Pancreas (tissue), 10 donors: Measurements from ENCODE around the gene RNF224. TPM values are rescaled to one million over a fixed set of nuclear protein-coding genes. Genes with fewer than 3 reads are reported as not detected.
A peak's percentile ranks its signal among the peaks of the same experiment; 100 is the strongest.

Experiments used
- ATAC-seq, 4 donors: fragments of 200-7000 bp; cut with Tn5 transposase; one replicate each; pipeline versions ENCODE4 v1.8.0 to v1.9.1; 2020; ENCODE audit warnings: mild to moderate bottlenecking in 4 of 4, moderate library complexity in 4 of 4
- DNase-seq, 6 donors: peaks; one replicate each; pipeline ENCODE4 v3.0.0-alpha.2; 2020
- FAIRE-seq: peaks from 2 replicates; lab custom pipeline; 2012; peaks lifted over from hg19 to GRCh38; lab: Jason Lieb, UNC
- H3K27ac ChIP-seq, 4 donors: fragments of 200-600 bp; sonication (generic); 1 replicate in 3 of 4; 2 replicates in 1 of 4; pipeline versions ENCODE4 v1.5.0 to v1.8.0; 2020
- H3K27me3 ChIP-seq, 4 donors: fragments of 200-600 bp; one replicate each; pipeline ENCODE4 v1.8.0; 2021
- H3K36me3 ChIP-seq, 3 donors: fragments of 200-600 bp; sonication (generic) in 1 of 3; one replicate each; pipeline versions ENCODE4 v1.5.0 to v1.8.0; 2020 to 2021
- H3K4me1 ChIP-seq, 3 donors: fragments of 200-600 bp; one replicate each; pipeline ENCODE4 v1.8.0; 2021
- H3K4me3 ChIP-seq, 4 donors: fragments of 200-600 bp; sonication (generic) in 2 of 4; one replicate each; pipeline versions ENCODE4 v1.5.0 to v1.8.0; 2020 to 2021
- H3K9me3 ChIP-seq, 4 donors: fragments of 200-600 bp; one replicate each; pipeline ENCODE4 v1.8.0; 2021
- CTCF ChIP-seq, 4 donors: fragments of 200-600 bp; sonication (generic) in 3 of 4; IDR thresholded peaks; one replicate each; pipeline versions ENCODE4 v1.5.0 to v1.8.0; 2021; ENCODE audit warnings: antibody characterized with exemption in 4 of 4
- WGBS, 2 donors: extraction: QIAGEN DNeasy Blood & Tissue Kit; methylation state at CpG; one replicate each; pipeline ENCODE4 v1.1.7; 2013; 5-methylcytosine and 5-hydroxymethylcytosine counted together
- intact Hi-C, 3 donors: fragments of 100-400 bp; cut with DNase I; formaldehyde crosslinking; loops; one replicate each; pipeline versions ENCODE4 v1.11.1 to v1.14.2; 2022
- polyA plus RNA-seq, 2 donors: library from polyadenylated mRNA; stranded (reverse); fragments of 200-250 nt; gene quantifications; one replicate each; pipeline ENCODE4 v1.2.3, GENCODE V29; 2013
- total RNA-seq, 6 donors: library from RNA; stranded (reverse); fragmentation: NEBNext Ultra II Directional in 4 of 6; extraction: Animal tissue kit (Norgen Biotek cat#: 25700) in 4 of 6; gene quantifications; one replicate each; pipeline versions ENCODE4 v1.2.1 to v1.2.4, GENCODE V29; 2021 to 2023
- donor health status: healthy with polysubstance abuse.
- donor health status: DM: no; HTN: no; CAD: no; lungs with moderate emphysema.
- donor health status: DM: no; HTN: no; CAD: no.
- donor health status: control.
- donor health status: control.
- donor health status: Bipolar disorder and iron deficiency.
- donor health status: DM: yes; HTN: yes; CAD: no.
- donor health status: DM: no; HTN: no; CAD: no.
- donor health status: DM: no; HTN: no; CAD: no.
- donor health status: DM: yes; HTN: yes; CAD: no.

Gene RNF224
- total and polyA plus RNA-seq, 8 donors = 0.09 to 0.61 (median 0.61) TPM; not detected in 5

DNA sequence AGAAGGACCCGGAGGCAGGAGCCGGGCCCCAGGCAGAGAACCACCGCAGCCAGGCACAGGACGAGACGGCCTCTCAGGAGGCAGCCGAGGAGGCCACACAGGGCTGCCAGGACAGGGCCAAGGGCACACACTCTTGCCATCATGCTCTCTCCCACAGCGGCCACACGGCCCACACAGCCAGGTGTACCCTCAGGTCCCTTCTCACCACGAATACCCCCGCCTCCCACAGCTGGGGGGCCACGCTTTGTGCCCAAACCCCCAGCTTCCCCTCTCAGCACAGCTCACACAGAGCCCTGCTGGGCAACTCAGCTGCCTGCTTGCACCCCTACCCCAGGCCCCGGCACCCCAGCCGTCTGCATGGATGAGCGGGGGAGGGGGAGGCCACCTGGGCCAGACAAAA lies 33.5 kb upstream of the RNF224 start:
- no peak for FAIRE-seq
- intact Hi-C loops = loop anchor here in 1 of 3 donors (5.0 kb wide), 1 partner anchor 44 kb away; no protein-coding TSS in a partner anchor
- no peak for DNase-seq
- no peak for ATAC-seq
- TF ChIP-seq CTCF (IDR thresholded peaks at IDR 0.05) = no peak
- H3K9me3 ChIP-seq = no peaks in the 10 kb centered on the region
- 51 to 63% methylated on average over 9 to 14 of the region's 14 CpGs for WGBS, 2 donors
- peak overlapping the region in 1 of 4 donors; percentile 80 for H3K4me3 ChIP-seq
- peak overlapping the region; percentile 50 to 90 (median 66) for H3K27ac ChIP-seq
- H3K27me3 ChIP-seq = no peaks in the 10 kb centered on the region
- peaks cover 0 to 7% (median 0%) of the 10 kb centered on the region in 3 donors for H3K36me3 ChIP-seq
- H3K4me1 ChIP-seq = peaks cover 27 to 55% (median 36%) of the 10 kb centered on the region in 3 donors

DNA sequence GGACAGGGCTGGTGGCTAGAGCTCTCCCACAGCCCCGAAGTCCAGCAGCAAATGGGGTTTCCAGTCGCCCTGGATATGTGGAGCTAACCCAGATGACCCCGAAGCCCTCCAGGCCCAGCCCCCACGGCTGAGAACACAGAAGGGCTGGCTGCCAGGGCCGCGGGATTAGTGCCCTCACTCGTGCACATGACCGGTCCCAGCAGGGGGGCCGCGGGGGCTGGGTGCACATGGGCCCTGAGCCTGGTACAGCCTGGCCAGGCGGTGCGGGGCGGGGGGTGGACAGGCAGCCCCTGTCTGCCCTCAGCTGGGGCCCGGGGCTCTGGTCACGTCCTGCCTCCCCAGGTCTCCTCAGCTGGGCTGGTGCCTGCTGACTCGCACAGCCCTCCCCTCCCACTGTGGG lies 32.9 kb upstream of the RNF224 start:
- Histone ChIP-seq H3K36me3 (peaks cover 0 to 7% (median 0%) of the 10 kb centered on the region in 3 donors), H3K27me3 (no peaks in the 10 kb centered on the region), H3K4me3 (peak overlapping the region in 2 of 4 donors; percentile 57 to 80), H3K9me3 (no peaks in the 10 kb centered on the region), H3K4me1 (peaks cover 27 to 52% (median 35%) of the 10 kb centered on the region in 3 donors), H3K27ac (peak overlapping the region; percentile 60 to 90 (median 74))
- 17% methylated on average over 12 to 16 of the region's 16 CpGs for WGBS, 2 donors
- FAIRE-seq = no peak
- peak; percentile 78 to 93 (median 90) for DNase-seq
- intact Hi-C loops = loop anchor here in 1 of 3 donors (5.0 kb wide), 1 partner anchor 43 kb away; no protein-coding TSS in a partner anchor
- TF ChIP-seq CTCF (IDR thresholded peaks at IDR 0.05) = no peak
- ATAC-seq = peak; percentile 22 to 44 (median 33)

DNA sequence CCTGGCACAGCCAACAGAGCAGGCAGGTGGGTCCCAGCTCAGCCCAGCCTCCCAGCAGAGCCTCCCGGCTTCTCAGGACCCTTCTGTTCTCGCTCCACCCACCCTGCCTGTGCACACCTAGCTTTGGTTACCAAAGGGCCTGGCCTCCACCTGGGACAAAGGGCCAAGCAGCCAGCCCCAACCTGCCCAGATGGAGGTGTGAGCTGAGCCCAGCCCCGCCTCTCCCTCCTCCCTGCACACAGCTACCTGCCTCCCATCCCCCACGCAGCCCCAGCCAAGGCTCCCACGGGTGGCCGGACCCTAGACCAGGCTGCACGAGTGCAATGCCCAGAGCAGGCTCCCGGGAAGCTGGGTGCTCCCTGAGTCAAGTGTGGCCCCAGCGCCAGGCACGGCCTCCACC lies 32.4 kb upstream of the RNF224 start:
- Histone ChIP-seq H3K27me3 (no peaks in the 10 kb centered on the region), H3K9me3 (no peaks in the 10 kb centered on the region), H3K36me3 (peaks cover 0 to 7% (median 0%) of the 10 kb centered on the region in 3 donors), H3K4me3 (peak overlapping the region in 3 of 4 donors; percentile 10 to 80 (median 57)), H3K27ac (peak overlapping the region; percentile 60 to 90 (median 74)), H3K4me1 (peaks cover 23 to 47% (median 30%) of the 10 kb centered on the region in 3 donors)
- ATAC-seq (peak; percentile 26 to 58 (median 46)), DNase-seq (peak in 5 of 6 donors; percentile 77 to 89 (median 84)), FAIRE-seq (no peak)
- 17 to 20% methylated on average over 8 to 10 of the region's 10 CpGs for WGBS, 2 donors
- TF ChIP-seq CTCF (IDR thresholded peaks at IDR 0.05) = no peak
- intact Hi-C loops = loop anchor here in 1 of 3 donors (5.0 kb wide), 1 partner anchor 42 kb away; no protein-coding TSS in a partner anchor

GRCh38 chr9:137195525-137196220 lies 31.6 kb upstream of the RNF224 start:
- no peak for TF ChIP-seq CTCF (IDR thresholded peaks at IDR 0.05)
- Histone ChIP-seq H3K27ac (peak overlapping the region; percentile 60 to 90 (median 74)), H3K9me3 (no peaks in the 10 kb centered on the region), H3K36me3 (peaks cover 0 to 7% (median 0%) of the 10 kb centered on the region in 3 donors), H3K4me1 (peaks cover 15 to 40% (median 22%) of the 10 kb centered on the region in 3 donors), H3K27me3 (no peaks in the 10 kb centered on the region), H3K4me3 (peak overlapping the region; percentile 10 to 80 (median 42))
- 11 to 24% methylated on average over 19 to 21 of the region's 21 CpGs for WGBS, 2 donors
- FAIRE-seq (no peak), ATAC-seq (peak; percentile 9 to 31 (median 18)), DNase-seq (peak in 5 of 6 donors; percentile 81 to 91 (median 90))
- intact Hi-C loops = no loop called here
